HPDE6-E6E7 (cell line): Measurements from ENCODE around the gene EDEM3.

Experiments used
- DNase-seq: peaks from one replicate; pipeline ENCODE4 v3.0.0; 2011; ENCODE audit warnings: missing footprints; ENCODE audit errors: extremely low spot score

The EDEM3 gene

GRCh38 chr1:184669391-184669790, 85.3 kb downstream of the EDEM3 start:
- no peak for DNase-seq

- no peak for DNase-seq
These were observed 89.3 kb downstream of the EDEM3 start for GRCh38 chr1:184665360-184665759.

DNA sequence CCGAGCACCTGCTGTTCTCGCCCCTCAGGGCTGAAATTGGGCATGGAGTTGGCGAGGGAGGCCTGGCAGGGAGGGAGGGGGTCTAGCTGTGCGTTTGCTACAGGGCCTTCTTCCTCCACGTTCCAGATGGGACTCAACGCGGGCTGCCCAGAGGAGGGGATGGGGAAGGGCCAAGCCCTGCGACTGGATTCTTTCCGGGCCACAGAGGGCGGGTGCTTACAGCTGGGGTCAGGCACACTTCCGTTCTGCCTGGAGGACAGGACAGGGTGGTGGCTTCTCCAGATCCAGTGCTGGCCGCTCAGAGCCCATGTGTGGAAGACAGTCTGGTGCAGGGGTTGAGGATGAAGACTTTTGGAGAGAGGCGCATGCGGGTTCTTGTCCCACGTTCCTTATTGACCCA, 90.0 kb downstream of the EDEM3 start:
- no peak for DNase-seq

- DNase-seq: peak; percentile 43
These were observed 90.5 kb downstream of the EDEM3 start for GRCh38 chr1:184664042-184664660.

DNA sequence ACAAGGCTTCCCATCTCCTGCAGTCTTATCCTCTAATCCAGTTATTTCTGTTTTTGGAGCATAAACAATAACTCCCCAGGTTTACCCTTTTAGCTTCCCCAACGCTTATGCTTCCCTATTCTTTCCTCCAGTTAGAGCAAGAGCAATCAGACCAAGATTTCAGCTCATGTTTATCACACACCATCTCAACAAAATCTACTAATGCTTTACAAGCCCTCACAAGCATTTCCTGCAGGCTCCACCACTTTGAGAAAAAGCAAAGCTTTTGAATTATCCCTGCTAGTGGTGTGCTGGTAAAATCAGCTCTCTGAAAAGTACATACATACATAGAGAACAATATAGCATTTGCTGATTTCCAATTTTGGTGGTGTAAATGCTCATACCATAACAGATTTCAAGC, 92.9 kb downstream of the EDEM3 start:
- DNase-seq: no peak

DNA sequence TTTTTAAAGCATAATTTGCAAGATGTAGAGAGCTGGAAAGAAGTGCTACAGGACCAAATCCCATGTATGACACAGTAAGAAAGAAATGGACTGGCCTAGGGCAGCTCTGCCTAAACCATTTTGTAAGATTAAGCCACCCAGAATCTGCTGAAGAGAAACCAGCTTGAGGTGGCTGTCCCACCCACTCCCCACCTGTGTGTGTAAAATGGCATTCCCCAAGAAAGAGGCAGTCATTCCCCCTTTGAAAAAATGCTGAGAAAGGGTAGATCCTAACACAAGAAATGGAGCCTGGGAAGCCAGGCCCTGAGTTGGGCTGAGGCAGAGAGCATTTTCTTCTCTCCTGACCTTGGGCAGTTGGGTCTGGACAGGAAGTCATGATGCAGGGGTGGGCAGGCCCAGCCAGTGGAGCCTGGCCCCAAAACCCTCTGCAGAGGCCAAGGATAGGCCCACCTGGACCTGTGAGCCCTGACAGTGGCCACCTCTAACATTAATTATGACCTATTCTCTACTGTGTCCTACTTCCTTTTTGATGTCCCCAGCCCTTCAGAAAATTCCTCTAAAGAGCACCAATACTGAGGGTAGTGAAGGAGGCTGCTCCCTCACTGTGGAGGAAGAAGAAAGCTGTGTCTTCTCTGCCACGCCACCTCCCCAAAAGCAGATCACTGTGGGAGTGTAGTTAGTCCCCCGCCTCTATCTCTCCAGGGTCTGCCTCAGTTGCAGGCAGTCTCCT, 94.0 kb downstream of the EDEM3 start:
- DNase-seq: no peak

DNA sequence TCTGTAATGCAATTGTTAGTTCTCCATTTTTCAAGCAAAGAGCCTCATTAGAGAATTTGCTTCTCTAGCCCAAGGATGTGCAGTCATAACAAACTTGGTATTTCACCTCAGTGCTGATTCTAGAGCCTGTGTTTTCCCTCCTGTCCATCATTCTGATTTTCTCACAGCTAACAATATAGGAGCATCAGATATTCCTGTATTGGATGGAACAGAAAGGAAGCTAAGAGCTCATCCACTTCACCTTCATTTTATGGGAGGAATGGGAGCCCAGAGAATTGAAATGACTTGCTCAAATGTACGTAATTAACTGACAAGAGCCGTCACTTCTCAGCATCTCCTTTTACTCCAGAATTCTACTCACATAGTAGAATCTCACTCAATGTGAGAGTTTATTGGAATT, 96.6 kb downstream of the EDEM3 start:
- DNase-seq: no peak

- no peak for DNase-seq
These were observed 98.4 kb downstream of the EDEM3 start for GRCh38 chr1:184656221-184656620.

DNA sequence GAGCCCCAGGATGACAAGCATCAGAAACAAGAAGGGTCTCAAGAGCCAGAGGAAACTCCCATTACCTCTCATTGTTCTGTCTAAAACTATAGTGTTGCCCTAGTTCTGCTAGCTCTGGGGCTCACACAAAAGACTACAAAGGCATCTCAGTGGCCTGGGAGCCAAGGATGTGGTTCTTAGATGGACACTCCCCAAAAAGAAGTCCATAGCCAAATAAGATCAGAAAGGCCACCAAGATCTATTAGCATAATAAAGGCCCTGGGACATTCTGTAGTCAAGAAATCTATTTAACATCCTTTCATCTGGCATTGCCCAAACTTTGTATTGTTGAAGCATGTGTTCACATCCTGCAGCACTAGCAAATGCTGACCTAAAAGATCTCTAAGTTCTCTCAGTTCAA, 99.5 kb downstream of the EDEM3 start:
- no peak for DNase-seq

- DNase-seq: no peak
These were observed 104.3 kb downstream of the EDEM3 start for GRCh38 chr1:184650177-184650866.

DNA sequence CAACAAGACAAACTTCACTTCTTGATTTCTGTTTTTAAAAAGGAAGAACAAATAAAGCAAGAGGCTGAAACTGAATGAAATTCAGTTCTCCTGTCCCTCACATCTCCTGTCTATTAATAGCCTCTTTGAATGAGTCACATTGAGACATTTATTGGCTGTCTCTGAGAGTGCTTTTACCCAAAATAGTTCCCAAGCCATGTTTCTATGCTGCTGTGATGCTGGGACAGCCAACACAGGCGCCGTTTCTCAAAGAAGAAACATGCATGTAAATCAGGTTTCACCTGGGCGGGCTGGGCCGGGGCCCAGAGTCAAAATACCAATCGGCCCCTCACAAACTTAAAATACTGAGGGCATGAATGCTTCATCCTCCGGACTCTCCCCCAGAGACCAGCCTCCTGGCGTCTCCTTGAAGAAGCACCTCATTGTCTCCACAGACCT, 105.2 kb downstream of the EDEM3 start:
- no peak for DNase-seq

GRCh38 chr1:184648856-184649201, 105.8 kb downstream of the EDEM3 start:
- DNase-seq: no peak

DNA sequence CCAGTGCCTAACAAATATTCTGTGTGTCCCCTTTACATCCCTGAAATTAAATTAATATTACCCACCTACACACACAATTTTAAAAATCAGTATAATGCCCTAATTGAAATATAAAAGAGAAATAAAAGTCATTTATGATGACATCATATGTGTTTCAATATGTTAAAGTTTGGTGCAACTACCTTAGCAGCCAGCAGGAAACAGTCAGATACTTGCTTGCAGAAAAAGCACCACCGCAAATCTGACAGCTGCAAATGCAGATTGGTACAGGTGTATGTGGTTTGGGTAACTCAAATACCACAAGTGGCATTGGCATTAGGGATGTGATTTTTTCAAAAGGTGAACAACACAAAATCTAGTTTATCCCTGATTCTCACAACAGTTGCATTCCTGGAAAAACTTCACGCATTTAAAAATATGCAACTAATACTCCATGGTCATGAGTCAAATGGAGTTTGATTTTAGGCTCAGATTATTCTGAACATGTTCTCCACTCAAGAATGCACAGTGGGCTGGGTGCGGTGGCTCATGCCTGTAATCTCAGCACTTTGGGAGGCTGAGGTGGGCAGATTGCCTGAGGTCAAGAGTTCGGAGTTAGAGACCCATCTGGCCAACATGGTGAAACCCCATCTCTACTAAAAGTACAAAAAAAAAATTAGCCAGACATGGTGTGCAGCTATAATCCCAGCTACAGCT, 106.3 kb downstream of the EDEM3 start:
- DNase-seq: no peak

- no peak for DNase-seq
These were observed 107.2 kb downstream of the EDEM3 start for GRCh38 chr1:184647471-184647870.

- DNase-seq: no peak
These were observed 107.8 kb downstream of the EDEM3 start for GRCh38 chr1:184646824-184647223.

DNA sequence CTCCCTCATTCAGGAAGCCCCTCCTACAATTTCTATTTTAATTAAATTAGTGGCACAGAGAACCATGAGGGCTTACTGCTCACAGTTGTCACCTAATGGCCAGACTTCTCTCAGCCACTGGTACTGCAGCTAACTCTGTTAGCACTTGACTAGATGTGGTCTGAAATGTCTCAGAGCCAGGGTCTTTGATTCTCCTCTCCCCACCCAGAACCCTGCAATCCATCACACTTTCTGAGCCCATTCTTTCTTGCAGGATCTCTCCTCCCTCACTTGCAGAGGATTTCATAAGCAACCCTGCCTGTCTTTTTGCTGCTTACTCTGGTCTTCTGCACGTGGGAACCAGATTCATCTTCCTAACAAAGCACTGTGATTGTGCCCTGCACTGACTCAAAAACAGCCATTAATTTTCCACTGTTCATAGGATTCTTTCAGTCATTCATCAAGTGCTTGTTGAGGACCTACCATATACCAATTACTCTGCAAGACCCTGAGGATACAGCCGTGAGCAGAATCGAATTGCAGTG, 108.4 kb downstream of the EDEM3 start:
- no peak for DNase-seq

DNA sequence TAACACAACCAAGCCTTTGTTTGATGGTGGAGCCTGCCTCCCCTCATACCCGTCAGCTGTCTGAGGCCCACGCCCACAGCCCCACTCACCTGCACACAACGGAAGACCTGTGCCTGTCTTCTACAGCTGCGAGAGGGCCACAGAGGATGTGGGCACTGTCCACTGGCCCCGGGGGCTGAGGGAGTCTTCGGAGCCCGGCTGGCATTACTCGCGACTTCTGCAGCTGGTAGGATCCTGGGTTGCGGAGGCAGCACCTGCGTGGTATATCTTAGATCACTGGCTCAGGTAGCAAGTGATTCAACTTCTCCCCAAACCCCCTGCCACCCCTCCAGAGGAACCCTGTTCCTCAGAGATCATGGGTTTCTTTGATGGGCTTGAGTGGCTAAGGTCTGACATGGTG, 109.9 kb downstream of the EDEM3 start:
- DNase-seq: no peak

DNA sequence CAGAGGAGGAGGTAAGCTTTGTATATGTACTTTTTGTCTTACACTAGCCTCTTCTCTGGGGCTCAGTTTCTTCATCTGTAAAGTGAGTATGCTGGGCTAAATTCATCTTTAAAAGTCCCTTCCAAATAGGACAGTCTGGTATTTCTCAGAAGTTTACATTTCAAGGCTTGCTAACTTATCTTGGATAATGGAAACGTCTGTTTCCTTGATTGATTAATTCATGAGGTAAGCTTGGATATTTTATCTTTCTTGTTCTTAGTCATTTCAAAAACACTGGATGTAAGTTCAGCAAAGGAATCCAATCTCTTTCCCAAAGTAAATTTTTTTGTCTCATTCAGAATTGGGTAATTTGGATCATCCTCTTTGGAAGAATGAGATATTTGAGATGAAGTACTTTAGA, 111.0 kb downstream of the EDEM3 start:
- DNase-seq: no peak

DNA sequence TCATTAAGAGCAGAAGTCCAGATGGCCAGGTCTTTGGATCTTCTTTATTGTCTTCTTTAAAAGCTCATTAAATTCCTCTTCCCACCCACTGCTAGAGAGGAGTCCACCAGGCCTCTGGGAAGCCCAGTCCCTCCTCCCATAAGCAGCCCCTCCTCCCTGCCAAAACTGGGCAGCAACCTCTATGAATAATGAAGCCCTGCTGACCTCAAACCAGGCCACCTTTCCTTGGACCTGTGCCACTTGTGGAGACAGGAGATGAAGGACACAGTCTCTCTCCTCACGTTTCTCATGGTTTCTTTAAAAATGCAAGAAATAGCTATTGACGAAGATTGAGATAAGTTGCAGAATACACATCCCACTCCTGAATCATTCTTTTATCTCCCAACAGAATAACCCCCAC, 112.8 kb downstream of the EDEM3 start:
- DNase-seq: no peak

DNA sequence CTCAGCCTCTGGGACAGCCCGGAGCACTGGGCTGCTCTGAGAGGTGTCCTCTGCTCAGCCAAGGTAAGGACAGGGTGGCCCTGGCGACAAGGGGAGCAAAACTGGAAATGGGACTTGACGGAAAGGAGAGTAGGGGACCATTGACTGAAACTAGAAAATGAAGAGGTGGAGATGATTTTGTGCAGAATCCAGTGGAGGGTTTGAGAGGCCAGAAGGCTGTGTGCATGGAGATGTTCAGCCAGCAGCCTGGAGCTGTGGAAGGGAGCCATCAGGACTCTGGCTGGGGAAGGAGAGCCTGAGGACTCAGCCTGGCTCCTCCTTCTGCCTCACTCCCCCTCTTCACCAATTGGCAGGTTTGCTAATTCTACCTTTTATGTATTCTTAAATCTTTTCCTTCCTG, 114.2 kb downstream of the EDEM3 start:
- DNase-seq: no peak
